Measurements from ENCODE around the gene DNAJC5. TPM values are rescaled to one million over a fixed set of nuclear protein-coding genes. Genes with fewer than 3 reads are reported as not detected.

The DNAJC5 gene
- total RNA-seq, 1 experiment from 2014 or later, result 59.5 TPM

DNA sequence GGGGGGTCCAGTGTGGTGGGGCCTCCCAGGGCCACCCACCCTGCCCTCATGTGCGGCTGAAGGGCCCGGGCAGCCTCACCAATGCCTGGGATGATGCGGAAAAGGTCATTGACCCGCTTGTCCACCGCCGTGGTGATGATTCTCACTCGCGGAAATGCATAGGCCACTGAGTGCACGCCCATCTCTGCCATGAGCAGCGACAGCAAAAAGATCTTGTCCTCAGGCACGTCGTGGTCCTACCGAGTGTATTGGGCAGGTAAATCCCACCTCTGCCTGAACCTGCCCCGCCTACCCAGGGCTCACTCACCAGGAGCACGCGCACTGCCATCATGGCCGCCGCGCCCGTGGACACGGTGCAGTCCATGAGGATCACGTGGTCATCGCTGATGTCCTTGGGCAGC, 45.1 kb downstream of the DNAJC5 start:
- Histone ChIP-seq H3K27ac (ENCODE audit: low read length) (no peak overlapping the region), H3K9me3 (ENCODE audit: control insufficient read depth, insufficient read depth, low read depth, low read length) (no peaks in the 10 kb centered on the region), H3K36me3 (ENCODE audit: control insufficient read depth, insufficient read depth, low read length) (no peaks in the 10 kb centered on the region; the same call in 1 of the 2 replicates), H3K4me1 (ENCODE audit: control insufficient read depth, insufficient read depth, low read length) (peaks cover 6% of the 10 kb centered on the region), H3K27me3 (ENCODE audit: control insufficient read depth, insufficient read depth, low read length) (no peaks in the 10 kb centered on the region), H3K4me3 (ENCODE audit: low read depth in 2 of 2, low read length in 2 of 2) (no peak overlapping the region)
- CTCF ChIA-PET, result no interaction called here
- intact Hi-C loops (cut with micrococcal nuclease; ENCODE audit: unreplicated experiment) (no loop called here), in situ Hi-C loops (cut with HindIII; ENCODE audit: low pct_unique_long_range_greater_than_20kb, low sequenced_read_pairs) (no loop called here)
- ATAC-seq (no peak), DNase-seq (ENCODE audit: low read depth, low spot score) (no peak)
- POLR2A ChIA-PET, result no interaction called here
- no peak for TF ChIP-seq SIN3A (IDR thresholded peaks at IDR 0.05; ENCODE audit: borderline replicate concordance, insufficient read depth, low read depth, low read length)
- TF ChIP-seq POLR2AphosphoS5 (IDR thresholded peaks at IDR 0.05; ENCODE audit: low read depth, low read length), result no peak
- TF ChIP-seq, protein P1, sequence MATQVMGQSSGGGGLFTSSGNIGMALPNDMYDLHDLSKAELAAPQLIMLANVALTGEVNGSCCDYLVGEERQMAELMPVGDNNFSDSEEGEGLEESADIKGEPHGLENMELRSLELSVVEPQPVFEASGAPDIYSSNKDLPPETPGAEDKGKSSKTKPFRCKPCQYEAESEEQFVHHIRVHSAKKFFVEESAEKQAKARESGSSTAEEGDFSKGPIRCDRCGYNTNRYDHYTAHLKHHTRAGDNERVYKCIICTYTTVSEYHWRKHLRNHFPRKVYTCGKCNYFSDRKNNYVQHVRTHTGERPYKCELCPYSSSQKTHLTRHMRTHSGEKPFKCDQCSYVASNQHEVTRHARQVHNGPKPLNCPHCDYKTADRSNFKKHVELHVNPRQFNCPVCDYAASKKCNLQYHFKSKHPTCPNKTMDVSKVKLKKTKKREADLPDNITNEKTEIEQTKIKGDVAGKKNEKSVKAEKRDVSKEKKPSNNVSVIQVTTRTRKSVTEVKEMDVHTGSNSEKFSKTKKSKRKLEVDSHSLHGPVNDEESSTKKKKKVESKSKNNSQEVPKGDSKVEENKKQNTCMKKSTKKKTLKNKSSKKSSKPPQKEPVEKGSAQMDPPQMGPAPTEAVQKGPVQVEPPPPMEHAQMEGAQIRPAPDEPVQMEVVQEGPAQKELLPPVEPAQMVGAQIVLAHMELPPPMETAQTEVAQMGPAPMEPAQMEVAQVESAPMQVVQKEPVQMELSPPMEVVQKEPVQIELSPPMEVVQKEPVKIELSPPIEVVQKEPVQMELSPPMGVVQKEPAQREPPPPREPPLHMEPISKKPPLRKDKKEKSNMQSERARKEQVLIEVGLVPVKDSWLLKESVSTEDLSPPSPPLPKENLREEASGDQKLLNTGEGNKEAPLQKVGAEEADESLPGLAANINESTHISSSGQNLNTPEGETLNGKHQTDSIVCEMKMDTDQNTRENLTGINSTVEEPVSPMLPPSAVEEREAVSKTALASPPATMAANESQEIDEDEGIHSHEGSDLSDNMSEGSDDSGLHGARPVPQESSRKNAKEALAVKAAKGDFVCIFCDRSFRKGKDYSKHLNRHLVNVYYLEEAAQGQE (IDR thresholded peaks at IDR 0.05; ENCODE audit: insufficient read depth in 1 of 2, low read depth in 2 of 2, low read length in 1 of 2), result no peak
- TF ChIP-seq TCF7L2 (IDR thresholded peaks at IDR 0.05; ENCODE audit: low read depth, low read length), result no peak
- TF ChIP-seq, protein P2, sequence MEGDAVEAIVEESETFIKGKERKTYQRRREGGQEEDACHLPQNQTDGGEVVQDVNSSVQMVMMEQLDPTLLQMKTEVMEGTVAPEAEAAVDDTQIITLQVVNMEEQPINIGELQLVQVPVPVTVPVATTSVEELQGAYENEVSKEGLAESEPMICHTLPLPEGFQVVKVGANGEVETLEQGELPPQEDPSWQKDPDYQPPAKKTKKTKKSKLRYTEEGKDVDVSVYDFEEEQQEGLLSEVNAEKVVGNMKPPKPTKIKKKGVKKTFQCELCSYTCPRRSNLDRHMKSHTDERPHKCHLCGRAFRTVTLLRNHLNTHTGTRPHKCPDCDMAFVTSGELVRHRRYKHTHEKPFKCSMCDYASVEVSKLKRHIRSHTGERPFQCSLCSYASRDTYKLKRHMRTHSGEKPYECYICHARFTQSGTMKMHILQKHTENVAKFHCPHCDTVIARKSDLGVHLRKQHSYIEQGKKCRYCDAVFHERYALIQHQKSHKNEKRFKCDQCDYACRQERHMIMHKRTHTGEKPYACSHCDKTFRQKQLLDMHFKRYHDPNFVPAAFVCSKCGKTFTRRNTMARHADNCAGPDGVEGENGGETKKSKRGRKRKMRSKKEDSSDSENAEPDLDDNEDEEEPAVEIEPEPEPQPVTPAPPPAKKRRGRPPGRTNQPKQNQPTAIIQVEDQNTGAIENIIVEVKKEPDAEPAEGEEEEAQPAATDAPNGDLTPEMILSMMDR (IDR thresholded peaks at IDR 0.05), result no peak
- no TSS peak for BruUV-seq (replicated peaks)

DNA sequence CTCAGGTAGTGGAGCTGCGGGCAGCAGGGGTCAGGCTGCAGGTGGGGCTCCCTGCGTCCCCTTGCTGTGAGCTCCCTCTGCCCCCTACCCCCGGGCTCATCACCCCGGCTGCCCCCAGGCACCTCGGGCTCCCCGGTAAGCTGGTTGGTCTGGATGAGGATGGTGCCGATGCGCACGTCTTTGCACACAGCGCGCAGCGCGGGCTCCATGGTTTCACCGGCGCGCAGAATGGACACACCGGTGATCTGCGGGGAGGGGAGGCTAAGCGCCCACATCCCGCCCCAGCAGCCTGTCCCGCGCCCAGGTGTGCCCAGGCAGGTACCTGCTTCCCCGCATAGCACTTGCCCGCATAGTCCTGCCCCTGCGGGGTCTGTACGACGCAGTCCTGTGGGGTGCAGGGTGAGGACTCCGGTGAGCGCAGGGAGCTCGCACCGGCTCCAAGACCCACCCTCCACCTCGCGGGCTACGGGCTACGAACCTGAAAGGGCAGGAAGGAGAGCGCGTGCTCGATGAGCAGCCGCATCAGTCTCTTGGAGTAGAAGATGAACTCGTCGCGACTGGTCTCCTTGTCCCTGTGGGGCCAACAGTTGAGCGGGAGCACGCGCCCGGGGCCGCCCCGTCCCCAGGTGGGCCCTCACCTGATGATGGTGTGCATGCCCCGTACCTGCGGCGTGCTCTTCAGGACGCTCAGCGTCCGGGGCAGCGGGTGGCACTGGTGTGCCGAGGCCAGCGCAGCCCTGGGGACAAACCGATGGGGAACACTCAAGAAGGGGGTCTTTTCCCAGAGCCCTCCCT, 45.7 kb downstream of the DNAJC5 start:
- no peak for ATAC-seq
- POLR2A ChIA-PET, result no interaction called here
- DNase-seq (ENCODE audit: low read depth, low spot score), result no peak
- in situ Hi-C loops (cut with HindIII; ENCODE audit: low pct_unique_long_range_greater_than_20kb, low sequenced_read_pairs), result no loop called here
- H3K27me3 ChIP-seq (ENCODE audit: control insufficient read depth, insufficient read depth, low read length), result no peaks in the 10 kb centered on the region
- BruUV-seq (replicated peaks), result TSS peak; percentile 92
- intact Hi-C loops (cut with micrococcal nuclease; ENCODE audit: unreplicated experiment), result no loop called here
- H3K9me3 ChIP-seq (ENCODE audit: control insufficient read depth, insufficient read depth, low read depth, low read length), result no peaks in the 10 kb centered on the region
- TF ChIP-seq, protein P1 (IDR thresholded peaks at IDR 0.05; ENCODE audit: insufficient read depth in 1 of 2, low read depth in 2 of 2, low read length in 1 of 2), result no peak
- TF ChIP-seq TCF7L2 (IDR thresholded peaks at IDR 0.05; ENCODE audit: low read depth, low read length) (no peak), SIN3A (IDR thresholded peaks at IDR 0.05; ENCODE audit: borderline replicate concordance, insufficient read depth, low read depth, low read length) (no peak), POLR2AphosphoS5 (IDR thresholded peaks at IDR 0.05; ENCODE audit: low read depth, low read length) (no peak)
- TF ChIP-seq, protein P2 (IDR thresholded peaks at IDR 0.05), result no peak
- peaks cover 6% of the 10 kb centered on the region for H3K4me1 ChIP-seq (ENCODE audit: control insufficient read depth, insufficient read depth, low read length)
- H3K36me3 ChIP-seq (ENCODE audit: control insufficient read depth, insufficient read depth, low read length), result no peaks in the 10 kb centered on the region; the same call in 1 of the 2 replicates
- H3K27ac ChIP-seq (ENCODE audit: low read length), result no peak overlapping the region
- CTCF ChIA-PET, result no interaction called here
- no peak overlapping the region for H3K4me3 ChIP-seq (ENCODE audit: low read depth in 2 of 2, low read length in 2 of 2)

Measured in Panc1 (cell line).